GM19193 (cell line): ENCODE measurements around the gene SPIN2A.
"Not testable (repeated sequence)": the region's sequence is repeated elsewhere in the genome, so short reads cannot be mapped to it uniquely, and the experiment has no call there.

Experiments used
- POLR2A ChIP-seq: IDR thresholded peaks from 4 replicates; pipeline ENCODE4 v1.6.1; 2011; ENCODE audit not compliant: insufficient read depth, insufficient read length; ENCODE audit errors: extremely low read depth

SPIN2A gene

GRCh38 chrX:57137073-57137472, at the start of gene SPIN2A:
SPIN2A (minus strand) TSS chrX:57137397; CDS start chrX:57136597, 800 bp downstream.
- not testable (repeated sequence) for TF ChIP-seq POLR2A

- no peak for TF ChIP-seq POLR2A
Measured at GRCh38 chrX:57178605-57179004, 41.4 kb upstream of the SPIN2A start.

- TF ChIP-seq POLR2A = no peak
Measured at GRCh38 chrX:57177070-57177469, 39.9 kb upstream of the SPIN2A start.

- no peak for TF ChIP-seq POLR2A
Measured at GRCh38 chrX:57172544-57172943, 35.3 kb upstream of the SPIN2A start.

GRCh38 chrX:57156397-57157049, 19.3 kb upstream of the SPIN2A start:
- no peak for TF ChIP-seq POLR2A

- TF ChIP-seq POLR2A = no peak
Measured at GRCh38 chrX:57155171-57155570, 18.0 kb upstream of the SPIN2A start.

- TF ChIP-seq POLR2A = no peak
Measured at GRCh38 chrX:57138674-57139073, 1.5 kb upstream of the SPIN2A start.

- TF ChIP-seq POLR2A = no peak
Measured at GRCh38 chrX:57137501-57137900, 304 bp upstream of the SPIN2A start.

- TF ChIP-seq POLR2A = no peak
Measured at GRCh38 chrX:57135287-57135686, 1.9 kb downstream of the SPIN2A start.

- no peak for TF ChIP-seq POLR2A
Measured at GRCh38 chrX:57134702-57135101, 2.5 kb downstream of the SPIN2A start.

GRCh38 chrX:57133706-57134105, 3.5 kb downstream of the SPIN2A start:
- no peak for TF ChIP-seq POLR2A

GRCh38 chrX:57132046-57132445, 5.2 kb downstream of the SPIN2A start:
- TF ChIP-seq POLR2A = no peak

- no peak for TF ChIP-seq POLR2A
Measured at GRCh38 chrX:57121816-57122215, 15.4 kb downstream of the SPIN2A start.

GRCh38 chrX:57121162-57121755, 15.9 kb downstream of the SPIN2A start, which contains the start of gene SPIN2B:
SPIN2B (minus strand) TSS chrX:57121548.
- TF ChIP-seq POLR2A = peak; percentile 70

GRCh38 chrX:57119416-57119815, 17.8 kb downstream of the SPIN2A start:
- TF ChIP-seq POLR2A = no peak

- TF ChIP-seq POLR2A = no peak
Measured at GRCh38 chrX:57104921-57105398, 32.2 kb downstream of the SPIN2A start.
